ENCODE data around the gene BTRC. TPM values are rescaled to one million over a fixed set of nuclear protein-coding genes. Genes with fewer than 3 reads are reported as not detected.

The BTRC gene
- total and polyA plus RNA-seq, 8 donors = 4.3 to 16.4 (median 9.0) TPM

DNA sequence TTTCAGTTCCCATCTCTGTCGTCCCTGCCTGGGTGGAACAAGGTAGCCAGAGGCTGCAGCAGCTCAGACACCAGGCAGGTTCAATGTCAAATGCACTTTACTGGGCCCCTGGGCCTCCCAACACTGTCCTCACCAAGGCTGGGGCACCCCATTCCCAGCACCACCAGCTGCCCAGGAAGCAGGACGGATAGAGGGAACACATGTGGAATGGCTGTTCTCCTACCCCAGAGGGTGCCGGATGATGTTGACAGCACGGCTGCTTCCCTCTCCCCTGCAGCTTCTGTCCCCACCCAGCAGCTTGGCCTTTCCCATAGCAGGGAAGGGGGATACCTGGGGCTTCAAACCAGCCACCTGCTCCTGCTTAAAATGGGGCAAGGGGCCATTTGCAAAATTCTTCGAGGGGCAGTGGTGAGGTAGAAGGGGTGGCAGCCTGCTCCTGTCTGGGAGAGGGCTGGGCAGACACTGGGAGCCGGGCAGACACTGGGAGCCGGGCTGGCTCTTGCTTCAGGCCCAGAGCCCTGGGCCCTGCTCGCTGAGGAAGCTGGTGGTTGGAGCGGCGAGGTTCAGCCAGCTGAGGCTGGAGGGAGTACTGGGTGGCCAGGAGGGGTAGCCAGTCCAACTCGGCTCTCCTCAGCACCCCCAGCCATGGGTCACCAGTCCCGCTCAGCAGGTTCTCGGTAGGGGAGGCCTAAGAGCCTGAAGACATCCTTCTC lies 225.0 kb downstream of the BTRC start:
- WGBS, 2 donors = 87 to 89% methylated on average over 13 of the region's 13 CpGs
- DNase-seq = no peak
- intact Hi-C loops (cut with DNase I) = loop anchor here in 1 of 3 donors (10.0 kb wide), 2 partner anchors 304 to 364 kb away; no protein-coding TSS in a partner anchor
- ATAC-seq = no peak
- no peak overlapping the region for H3K4me3 ChIP-seq
- H3K27me3 ChIP-seq = no peaks in the 10 kb centered on the region
- H3K4me1 ChIP-seq = no peaks in the 10 kb centered on the region
- FAIRE-seq = no peak
- peaks cover 0 to 16% (median 0%) of the 10 kb centered on the region in 3 donors for H3K36me3 ChIP-seq
- no peak for TF ChIP-seq CTCF (IDR thresholded peaks at IDR 0.05)
- no peaks in the 10 kb centered on the region for H3K9me3 ChIP-seq
- no peak overlapping the region for H3K27ac ChIP-seq

GRCh38 chr10:101579516-101579870 lies 225.5 kb downstream of the BTRC start:
- Histone ChIP-seq H3K9me3 (no peaks in the 10 kb centered on the region), H3K27me3 (no peaks in the 10 kb centered on the region), H3K36me3 (peaks cover 0 to 16% (median 0%) of the 10 kb centered on the region in 3 donors), H3K27ac (no peak overlapping the region), H3K4me3 (no peak overlapping the region), H3K4me1 (no peaks in the 10 kb centered on the region)
- intact Hi-C loops (cut with DNase I) = loop anchor here in 1 of 3 donors (10.0 kb wide), 2 partner anchors 305 to 365 kb away; no protein-coding TSS in a partner anchor
- ATAC-seq = no peak
- no peak for FAIRE-seq
- 96 to 99% methylated on average over 12 of the region's 12 CpGs for WGBS, 2 donors
- DNase-seq = no peak
- no peak for TF ChIP-seq CTCF (IDR thresholded peaks at IDR 0.05)

GRCh38 chr10:101580486-101581399 lies 226.8 kb downstream of the BTRC start:
- intact Hi-C loops (cut with DNase I) = no loop called here
- Histone ChIP-seq H3K27me3 (no peaks in the 10 kb centered on the region), H3K36me3 (peaks cover 0 to 16% (median 0%) of the 10 kb centered on the region in 3 donors), H3K4me1 (no peaks in the 10 kb centered on the region), H3K27ac (no peak overlapping the region), H3K9me3 (no peaks in the 10 kb centered on the region), H3K4me3 (no peak overlapping the region)
- ATAC-seq = no peak
- no peak for DNase-seq
- no peak for FAIRE-seq
- TF ChIP-seq CTCF (IDR thresholded peaks at IDR 0.05) = no peak
- 87 to 90% methylated on average over 10 of the region's 10 CpGs for WGBS, 2 donors

- no peak for TF ChIP-seq CTCF (IDR thresholded peaks at IDR 0.05)
- DNase-seq = no peak
- intact Hi-C loops (cut with DNase I) = no loop called here
- WGBS, 2 donors = 93 to 96% methylated on average over 9 of the region's 9 CpGs
- no peaks in the 10 kb centered on the region for H3K9me3 ChIP-seq
- FAIRE-seq = no peak
- no peak overlapping the region for H3K27ac ChIP-seq
- peaks cover 3 to 8% (median 5%) of the 10 kb centered on the region in 3 donors for H3K4me1 ChIP-seq
- H3K27me3 ChIP-seq = no peaks in the 10 kb centered on the region
- H3K4me3 ChIP-seq = no peak overlapping the region
- H3K36me3 ChIP-seq = no peaks in the 10 kb centered on the region
- no peak for ATAC-seq
Observed at GRCh38 chr10:101585841-101586240, 231.9 kb downstream of the BTRC start.

All from pancreas (tissue), 10 donors.